Panc1 (cell line): ENCODE results near the gene BCHE.

Experiments used
- CTCF ChIP-seq: fragments of 450-650 bp; IDR thresholded peaks from 2 replicates; pipeline ENCODE4 v1.5.1; 2017; ENCODE audit warnings: mild to moderate bottlenecking
- POLR2AphosphoS5 ChIP-seq: IDR thresholded peaks from 2 replicates; pipeline ENCODE4 v1.6.1; 2012; ENCODE audit warnings: mild to moderate bottlenecking, low read depth, low read length, moderate library complexity
- REST ChIP-seq, 2 experiments: IDR thresholded peaks; 2 replicates each; pipeline ENCODE4 v1.6.1; 2011 to 2012; ENCODE audit warnings: low read depth in 2 of 2, control low read depth in 1 of 2, low read length in 1 of 2, mild to moderate bottlenecking in 1 of 2, moderate library complexity in 1 of 2; ENCODE audit not compliant: insufficient read depth in 1 of 2
- SIN3A ChIP-seq: IDR thresholded peaks from 2 replicates; pipeline ENCODE4 v1.6.1; 2012; ENCODE audit warnings: low read depth, mild to moderate bottlenecking, low read length, moderate library complexity, borderline replicate concordance; ENCODE audit not compliant: insufficient read depth

GRCh38 chr3:165854696-165855095 lies 17.5 kb upstream of the BCHE start:
- TF ChIP-seq CTCF (peak; percentile 73), REST (IDR thresholded peaks at IDR 0.05; ENCODE audit: insufficient read depth in 1 of 2, low read depth in 2 of 2, low read length in 1 of 2) (no peak), POLR2AphosphoS5 (no peak), SIN3A (no peak)
